A549 treated with AZD2906 at 1 μM for 4 hours (cell line): ENCODE measurements around the gene LRRC10. TPM values are rescaled to one million over a fixed set of nuclear protein-coding genes. Genes with fewer than 3 reads are reported as not detected.

ENCODE experiments used
- total RNA-seq: library from RNA; stranded (reverse); fragments of 200-300 nt; extraction: Qiagen RNA extraction; gene quantifications from 5 replicates; pipeline ENCODE4 v1.2.3, GENCODE V29; 2022

Gene LRRC10
- total RNA-seq, result not detected in 5 replicates

GRCh38 chr12:69610729-69611128 lies at the start of gene LRRC10:
TSS of gene LRRC10 (minus strand) at chr12:69610907. CDS start at chr12:69610838, 69 bp downstream.

GRCh38 chr12:69585189-69586062 lies 25.3 kb downstream of the LRRC10 start, which contains the start of gene CCT2:
TSS of gene CCT2 (plus strand) at chr12:69585459. CDS start at chr12:69585522, 63 bp downstream.

Other genes starting within 250 kb of the LRRC10 start
- gene FRS2, start 140.5 kb downstream of the LRRC10 start, total RNA-seq, result 8.5 to 13.7 TPM (median 10.1 TPM) in 5 replicates
- gene CCT2, start 25.4 kb downstream of the LRRC10 start, total RNA-seq, result 262 to 357 TPM (median 272 TPM) in 5 replicates
- 0.82 to 1.7 TPM (median 1.2 TPM) in 5 replicates for gene BEST3, start 88.4 kb upstream of the LRRC10 start, total RNA-seq
- gene RAB3IP, start 128.0 kb upstream of the LRRC10 start, total RNA-seq, result 12.1 to 17.9 TPM (median 14.0 TPM) in 5 replicates
- gene MYRFL, start 214.3 kb upstream of the LRRC10 start, total RNA-seq, result 0.05 TPM in 2 of 5 replicates, not detected in the others